H1 (cell line): Measurements from ENCODE around the gene DGKK. TPM values are rescaled to one million over a fixed set of nuclear protein-coding genes. Genes with fewer than 3 reads are reported as not detected.

Experiments
- BCL11A ChIP-seq, 2 experiments: IDR thresholded peaks; one replicate each; pipeline ENCODE4 v1.6.1; 2011; ENCODE audit warnings: low read depth in 2 of 2, low read length in 2 of 2, mild to moderate bottlenecking in 2 of 2
- CTCF ChIP-seq, 3 experiments: IDR thresholded peaks; 1 replicate in 2 of 3; 2 replicates in 1 of 3; pipeline versions ENCODE4 v1.5.1 to v1.6.1; 2011; ENCODE audit warnings: low read length in 3 of 3, mild to moderate bottlenecking in 3 of 3, inconsistent platforms in 2 of 3, low read depth in 1 of 3, moderate library complexity in 1 of 3; ENCODE audit not compliant: insufficient read depth in 1 of 3; ENCODE audit errors: control extremely low read depth in 1 of 3
- EGR1 ChIP-seq: IDR thresholded peaks from 2 replicates; pipeline ENCODE4 v1.6.1; 2011; ENCODE audit warnings: low read depth, low read length, borderline replicate concordance
- EP300 ChIP-seq, 2 experiments: IDR thresholded peaks; 1 replicate in 1 of 2; 2 replicates in 1 of 2; pipeline ENCODE4 v1.6.1; 2011 to 2012; ENCODE audit warnings: low read depth in 2 of 2, low read length in 2 of 2, mild to moderate bottlenecking in 2 of 2, borderline replicate concordance in 1 of 2, inconsistent platforms in 1 of 2, moderate library complexity in 1 of 2
- JUN ChIP-seq: IDR thresholded peaks from 2 replicates; pipeline ENCODE4 v1.6.1; 2011; ENCODE audit warnings: low read depth, mild to moderate bottlenecking, improper control_type of control experiment, low read length
- KDM1A ChIP-seq: fragments of 200-600, 300-600 bp; sonication (generic); IDR thresholded peaks from 2 replicates; pipeline ENCODE4 v1.7.1; 2016; ENCODE audit warnings: mild to moderate bottlenecking, low read length, borderline replicate concordance
- TAF1 ChIP-seq: IDR thresholded peaks from 2 replicates; pipeline ENCODE4 v1.6.1; 2011; ENCODE audit warnings: mild to moderate bottlenecking, low read depth, low read length
- polyA plus RNA-seq, 7 experiments: library from polyadenylated mRNA; depleted of rRNA in 3 of 7; stranded (reverse) in 5 of 7; unstranded in 2 of 7; fragments of >200 nt in 5 of 7; fragments of 200-250 nt in 2 of 7; gene quantifications; 1 replicate in 5 of 7; 2 replicates in 1 of 7; 4 replicates in 1 of 7; pipeline versions ENCODE4 v1.2.1 to v1.2.3, GENCODE V29; 2011 to 2013; ENCODE audit warnings: missing spikeins in 2 of 7, mixed read lengths in 2 of 7
- total RNA-seq: library from RNA; stranded (reverse); fragmentation: NEBNext Ultra II Directional; extraction: Animal tissue kit (Norgen Biotek cat#: 25700); gene quantifications from 2 replicates; pipeline ENCODE4 v1.2.1, GENCODE V29; 2021

The DGKK gene
- total and polyA plus RNA-seq, 2 of the 8 experiments (the other 6 are each of a cell fraction or from before 2014, with no cell fraction given), result 4.9 to 19.2 TPM

GRCh38 chrX:50483283-50483682 is 12.7 kb upstream of the DGKK start (continued):
- TF ChIP-seq KDM1A, result no peak
- no peak for TF ChIP-seq JUN
- no peak for TF ChIP-seq TAF1
- TF ChIP-seq BCL11A (IDR thresholded peaks at IDR 0.05; ENCODE audit: low read depth in 2 of 2, low read length in 2 of 2), result no peak
- no peak for TF ChIP-seq CTCF (IDR thresholded peaks at IDR 0.05; ENCODE audit: control extremely low read depth in 1 of 3, insufficient read depth in 1 of 3, low read depth in 1 of 3, low read length in 3 of 3)
- no peak for TF ChIP-seq EP300 (IDR thresholded peaks at IDR 0.05; ENCODE audit: borderline replicate concordance in 1 of 2, low read depth in 2 of 2, low read length in 2 of 2)
- no peak for TF ChIP-seq EGR1
